ENCODE results near the gene SRR.

- TF ChIP-seq CTCF (IDR thresholded peaks at IDR 0.05; ENCODE audit: insufficient read depth, low read length, poor library complexity, severe bottlenecking) (no peak), EZH2phosphoT487 (conservative IDR thresholded peaks at IDR 0.05; ENCODE audit: low read length) (no peak)
These were observed 44.3 kb downstream of the SRR start for GRCh38 chr17:2347805-2348685.
